ENCODE measurements around the gene EVL.
A peak's percentile ranks its signal among the peaks of the same experiment; 100 is the strongest.

EVL gene

DNA sequence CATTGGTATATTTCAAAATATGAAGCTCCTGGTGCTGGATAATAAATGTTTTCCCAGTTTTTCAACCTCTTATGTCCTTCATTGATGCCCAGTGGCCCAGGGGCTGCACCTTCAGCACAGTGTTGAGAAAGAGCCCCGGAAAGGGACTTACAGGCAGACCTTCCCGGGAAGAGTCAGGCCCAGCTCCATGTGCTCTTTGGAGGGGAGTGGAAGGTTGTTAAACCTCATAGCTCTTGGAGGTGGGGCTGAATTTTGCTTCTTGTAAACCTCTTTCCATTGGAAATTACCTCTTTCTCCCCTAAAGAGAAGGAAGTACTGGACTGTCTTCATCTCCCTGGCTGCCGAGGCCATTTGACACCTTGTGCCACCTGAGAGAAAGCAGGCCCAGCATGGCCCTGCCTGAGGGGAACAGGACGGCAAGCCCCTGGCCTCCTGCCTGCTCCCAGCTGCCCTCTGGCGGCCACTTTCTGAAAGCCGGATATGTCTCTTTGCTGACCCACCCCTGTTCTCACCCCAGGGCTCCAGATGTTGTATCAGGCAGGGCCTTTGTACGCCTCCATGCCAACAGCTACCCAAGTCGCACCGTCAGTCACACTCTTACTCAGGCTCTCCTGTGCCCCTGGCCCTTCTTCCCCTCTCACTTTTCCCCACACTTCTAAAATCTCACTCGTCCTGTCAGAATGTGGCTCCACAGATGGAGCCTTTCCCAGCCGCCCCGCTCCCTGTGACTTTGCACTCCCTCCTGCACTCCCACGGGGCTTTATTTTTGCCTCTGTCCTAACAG, 43.0 kb downstream of the EVL start:
- Histone ChIP-seq H3K27me3 (no peaks in the 10 kb centered on the region), H3K4me1 (peaks cover 5 to 73% (median 49%) of the 10 kb centered on the region in 4 donors), H3K9me3 (no peaks in the 10 kb centered on the region), H3K4me3 (no peak overlapping the region), H3K36me3 (no peaks in the 10 kb centered on the region), H3K27ac (peak overlapping the region; percentile 1 to 46)
- DNase-seq: peak; percentile 79 to 85
- TF ChIP-seq, protein P1, sequence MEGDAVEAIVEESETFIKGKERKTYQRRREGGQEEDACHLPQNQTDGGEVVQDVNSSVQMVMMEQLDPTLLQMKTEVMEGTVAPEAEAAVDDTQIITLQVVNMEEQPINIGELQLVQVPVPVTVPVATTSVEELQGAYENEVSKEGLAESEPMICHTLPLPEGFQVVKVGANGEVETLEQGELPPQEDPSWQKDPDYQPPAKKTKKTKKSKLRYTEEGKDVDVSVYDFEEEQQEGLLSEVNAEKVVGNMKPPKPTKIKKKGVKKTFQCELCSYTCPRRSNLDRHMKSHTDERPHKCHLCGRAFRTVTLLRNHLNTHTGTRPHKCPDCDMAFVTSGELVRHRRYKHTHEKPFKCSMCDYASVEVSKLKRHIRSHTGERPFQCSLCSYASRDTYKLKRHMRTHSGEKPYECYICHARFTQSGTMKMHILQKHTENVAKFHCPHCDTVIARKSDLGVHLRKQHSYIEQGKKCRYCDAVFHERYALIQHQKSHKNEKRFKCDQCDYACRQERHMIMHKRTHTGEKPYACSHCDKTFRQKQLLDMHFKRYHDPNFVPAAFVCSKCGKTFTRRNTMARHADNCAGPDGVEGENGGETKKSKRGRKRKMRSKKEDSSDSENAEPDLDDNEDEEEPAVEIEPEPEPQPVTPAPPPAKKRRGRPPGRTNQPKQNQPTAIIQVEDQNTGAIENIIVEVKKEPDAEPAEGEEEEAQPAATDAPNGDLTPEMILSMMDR (IDR thresholded peaks at IDR 0.05): peak; percentile 84 to 87
- intact Hi-C loops (cut with DNase I; ENCODE audit: low total_unique reads): loop anchor here (2.0 to 10.0 kb wide), 3 partner anchors 53 to 127 kb away; no protein-coding TSS in a partner anchor

DNA sequence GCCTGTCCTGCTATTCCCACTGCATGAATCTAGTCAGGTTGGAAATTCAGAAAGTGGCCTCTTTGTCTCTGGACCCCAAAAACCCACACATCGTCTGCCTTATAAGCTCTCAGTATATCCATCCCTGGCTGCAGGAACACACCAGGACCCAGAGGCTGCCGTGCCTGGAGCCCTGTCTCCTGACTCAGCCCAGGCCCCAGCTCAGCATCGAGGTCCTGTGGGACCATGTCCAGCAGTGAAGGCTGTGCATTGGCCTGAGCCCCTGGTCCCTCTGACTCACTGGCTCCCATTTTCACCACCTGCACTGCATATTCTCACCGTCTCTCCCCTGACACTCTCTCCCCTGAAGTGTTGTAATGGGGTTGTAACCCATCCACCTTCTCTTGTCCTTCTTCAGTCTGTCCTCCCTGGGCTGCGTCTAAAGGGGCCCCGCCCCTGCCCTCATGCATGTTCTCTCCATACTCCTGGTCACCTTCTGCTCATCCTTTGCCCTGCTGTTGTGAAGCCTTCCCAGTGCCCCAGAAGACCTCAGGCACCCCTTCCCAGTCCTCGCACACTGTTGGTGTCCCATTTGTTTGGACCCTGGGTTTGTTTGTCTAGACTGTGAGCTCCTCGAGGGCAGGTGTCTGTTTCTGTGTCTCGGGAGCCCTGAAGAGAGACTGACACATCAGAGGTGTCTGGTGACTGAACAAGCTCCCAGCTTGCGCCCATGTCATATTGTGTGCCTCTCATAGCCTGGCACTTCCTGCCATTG, 43.8 kb downstream of the EVL start:
- no peaks in the 10 kb centered on the region for H3K27me3 ChIP-seq
- peak overlapping the region; percentile 1 to 46 for H3K27ac ChIP-seq
- H3K4me1 ChIP-seq: peaks cover 0 to 65% (median 42%) of the 10 kb centered on the region in 4 donors

DNA sequence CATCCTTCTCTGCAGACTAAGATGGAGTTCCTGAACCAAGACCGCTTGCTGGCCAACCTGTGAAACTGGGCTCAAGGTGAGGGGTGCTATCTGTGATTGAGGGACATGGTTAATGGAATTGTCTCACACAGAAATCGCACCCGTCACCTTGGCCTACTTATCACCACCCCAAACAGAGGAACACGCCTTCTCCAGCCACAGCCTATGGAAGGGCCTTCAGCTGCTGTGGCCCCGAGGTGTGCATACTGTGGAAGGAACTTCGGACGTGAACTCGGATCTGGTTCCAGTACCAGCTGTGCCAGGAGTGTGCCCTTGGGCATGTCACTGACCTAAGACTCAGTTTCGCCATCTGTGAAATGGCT, 44.4 kb downstream of the EVL start:
- DNase-seq: peak in 1 of 2 donors; percentile 12
- TF ChIP-seq, protein P1 (IDR thresholded peaks at IDR 0.05): no peak

More for the DNA sequence above, 43.8 kb downstream of the EVL start:
- H3K9me3 ChIP-seq: no peaks in the 10 kb centered on the region
- peak in 1 of 2 donors; percentile 15 for DNase-seq
- no peak overlapping the region for H3K4me3 ChIP-seq
- TF ChIP-seq, protein P1 (IDR thresholded peaks at IDR 0.05): no peak
- no peaks in the 10 kb centered on the region for H3K36me3 ChIP-seq
- intact Hi-C loops (cut with DNase I; ENCODE audit: low total_unique reads): loop anchor here (2.0 to 10.0 kb wide), 3 partner anchors 54 to 128 kb away; no protein-coding TSS in a partner anchor

DNA sequence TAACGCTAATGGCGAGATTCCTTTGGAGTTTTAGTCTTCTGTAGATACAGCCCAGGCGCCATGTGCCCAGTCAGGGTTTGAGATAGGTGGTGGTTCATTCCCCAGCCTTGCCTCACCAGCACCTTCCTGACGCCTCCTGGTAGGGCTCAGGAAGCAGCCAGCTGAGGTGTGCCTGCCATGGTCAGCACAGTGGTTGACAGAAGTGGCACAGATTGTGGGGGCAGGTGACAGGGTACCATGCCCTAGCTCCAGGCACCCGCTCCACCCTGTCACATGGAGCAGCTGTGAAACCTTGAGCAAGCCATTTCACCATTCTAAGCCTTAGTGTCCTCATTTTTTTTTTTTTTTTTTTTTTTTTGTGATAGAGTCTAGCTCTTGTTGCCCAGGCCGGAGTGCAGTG, 45.6 kb downstream of the EVL start:
- H3K27me3 ChIP-seq: no peaks in the 10 kb centered on the region
- no peak for DNase-seq
- H3K4me1 ChIP-seq: peaks cover 0 to 47% (median 25%) of the 10 kb centered on the region in 4 donors
- H3K27ac ChIP-seq: no peak overlapping the region
- H3K36me3 ChIP-seq: no peaks in the 10 kb centered on the region
- intact Hi-C loops (cut with DNase I; ENCODE audit: low total_unique reads): no loop called here
- TF ChIP-seq, protein P1 (IDR thresholded peaks at IDR 0.05): no peak
- no peaks in the 10 kb centered on the region for H3K9me3 ChIP-seq
- no peak overlapping the region for H3K4me3 ChIP-seq

More for the DNA sequence above, 44.4 kb downstream of the EVL start:
- Histone ChIP-seq H3K4me1 (peaks cover 0 to 59% (median 38%) of the 10 kb centered on the region in 4 donors), H3K27ac (no peak overlapping the region), H3K4me3 (no peak overlapping the region), H3K36me3 (no peaks in the 10 kb centered on the region), H3K9me3 (no peaks in the 10 kb centered on the region), H3K27me3 (no peaks in the 10 kb centered on the region)
- intact Hi-C loops (cut with DNase I; ENCODE audit: low total_unique reads): loop anchor here (2.0 to 10.0 kb wide), 3 partner anchors 55 to 129 kb away; no protein-coding TSS in a partner anchor

DNA sequence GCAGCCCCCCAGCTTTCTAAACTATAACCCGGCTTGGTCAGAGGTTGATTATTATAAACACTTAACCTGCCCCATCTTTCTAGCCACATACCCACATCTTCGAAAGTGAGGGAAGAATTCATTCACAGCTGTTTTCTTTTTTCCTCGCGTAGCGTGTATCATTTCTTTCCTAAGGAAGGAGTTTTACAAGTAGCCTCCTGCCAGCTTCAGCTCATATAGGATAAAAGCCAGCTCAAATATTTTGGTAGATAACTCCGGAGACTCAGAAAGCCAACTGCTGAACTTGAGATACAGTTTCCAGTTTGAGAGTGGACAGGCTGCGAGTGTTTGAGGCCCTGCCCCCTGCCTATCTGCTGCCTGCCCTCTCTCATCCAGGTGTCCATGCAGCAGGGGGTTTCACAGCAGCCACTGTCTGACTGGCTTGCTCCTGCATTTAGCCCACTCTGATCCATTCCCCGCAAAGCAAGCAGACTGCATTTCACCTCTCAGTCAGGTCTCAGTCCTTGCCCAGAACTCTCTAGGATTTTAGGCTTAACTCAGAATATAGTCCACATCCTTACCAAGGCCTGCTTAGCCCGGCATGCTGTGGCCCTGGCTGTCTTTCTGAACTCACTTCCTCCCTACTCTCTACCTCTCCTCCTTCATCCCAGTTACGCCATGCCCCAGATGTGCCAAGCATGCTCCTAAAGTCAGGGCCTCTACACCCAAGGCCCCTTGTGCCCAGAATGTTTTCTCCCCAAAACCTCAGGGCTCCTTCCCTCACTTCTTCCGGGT, 46.9 kb downstream of the EVL start:
- no peaks in the 10 kb centered on the region for H3K36me3 ChIP-seq
- intact Hi-C loops (cut with DNase I; ENCODE audit: low total_unique reads): no loop called here
- TF ChIP-seq, protein P1 (IDR thresholded peaks at IDR 0.05): no peak
- H3K9me3 ChIP-seq: no peaks in the 10 kb centered on the region
- H3K4me3 ChIP-seq: no peak overlapping the region
- H3K27ac ChIP-seq: peak overlapping the region in 1 of 2 donors; percentile 30
- no peaks in the 10 kb centered on the region for H3K27me3 ChIP-seq
- no peak for DNase-seq
- peaks cover 0 to 34% (median 21%) of the 10 kb centered on the region in 4 donors for H3K4me1 ChIP-seq

All from tibial artery (tissue), 4 donors.